Measurements from ENCODE around the gene AGTR1.

Gene AGTR1

DNA sequence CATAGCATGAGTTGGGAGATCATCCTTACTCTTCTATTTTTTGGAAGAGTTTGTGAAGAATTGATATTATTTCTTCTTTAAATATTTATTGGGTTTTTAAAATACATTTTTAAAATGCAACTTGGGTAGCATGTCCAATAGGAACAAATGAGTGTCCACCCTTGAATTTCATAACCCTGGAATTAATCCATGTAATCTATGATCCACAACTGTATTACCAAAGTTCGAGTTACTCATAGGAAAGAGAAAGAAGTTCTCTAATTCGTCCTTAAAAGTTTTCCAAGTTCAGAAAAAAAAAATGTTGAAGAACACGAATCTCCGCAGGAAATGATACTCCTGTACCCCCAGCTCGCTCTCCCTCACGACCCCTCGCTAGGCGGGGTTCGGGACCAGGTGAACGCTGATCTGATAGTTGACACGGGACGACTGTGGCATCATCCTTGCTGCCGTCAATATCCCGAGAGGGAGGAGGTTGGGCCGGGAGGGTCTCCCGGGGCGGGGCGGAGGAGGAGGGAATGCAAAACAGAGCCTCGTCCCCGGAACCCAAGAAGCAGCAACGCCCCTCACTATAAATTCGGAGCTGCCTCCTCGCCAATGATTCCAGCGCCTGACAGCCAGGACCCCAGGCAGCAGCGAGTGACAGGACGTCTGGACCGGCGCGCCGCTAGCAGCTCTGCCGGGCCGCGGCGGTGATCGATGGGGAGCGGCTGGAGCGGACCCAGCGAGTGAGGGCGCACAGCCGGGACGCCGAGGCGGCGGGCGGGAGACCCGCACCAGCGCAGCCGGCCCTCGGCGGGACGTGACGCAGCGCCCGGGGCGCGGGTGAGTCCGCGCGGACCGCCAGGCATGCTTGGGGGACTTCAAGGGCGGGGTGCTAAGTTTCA lies at the start of gene AGTR1:
TSS of gene AGTR1 (plus strand) at position 598 of the 884 bp plus-strand sequence. CDS start 43,133 bp downstream, outside the sequence.
- DNase-seq, result peak in 10 of 51 donors; percentile 1 to 29 (median 6)

- DNase-seq, result no peak
Measured at GRCh38 chr3:148648685-148649352, 48.9 kb upstream of the AGTR1 start.

DNA sequence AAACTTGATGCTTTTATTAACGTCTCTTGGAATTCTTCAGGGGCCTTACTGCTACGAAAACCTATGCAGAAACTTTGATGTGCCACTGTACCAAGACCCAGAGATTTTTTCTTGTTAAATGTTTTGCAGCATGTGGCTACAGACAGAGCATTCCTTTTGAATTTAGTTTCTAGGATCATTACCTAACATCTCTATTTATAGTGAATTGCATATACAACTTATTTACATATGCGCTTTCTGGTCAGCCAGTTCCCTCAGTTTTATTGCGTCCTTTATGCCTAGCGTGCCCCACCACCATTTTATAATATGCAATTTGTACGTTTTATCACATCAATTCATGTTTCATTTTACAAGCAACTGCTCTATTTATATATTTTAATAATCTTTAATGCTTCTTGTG lies 46.2 kb upstream of the AGTR1 start:
- DNase-seq, result no peak

DNA sequence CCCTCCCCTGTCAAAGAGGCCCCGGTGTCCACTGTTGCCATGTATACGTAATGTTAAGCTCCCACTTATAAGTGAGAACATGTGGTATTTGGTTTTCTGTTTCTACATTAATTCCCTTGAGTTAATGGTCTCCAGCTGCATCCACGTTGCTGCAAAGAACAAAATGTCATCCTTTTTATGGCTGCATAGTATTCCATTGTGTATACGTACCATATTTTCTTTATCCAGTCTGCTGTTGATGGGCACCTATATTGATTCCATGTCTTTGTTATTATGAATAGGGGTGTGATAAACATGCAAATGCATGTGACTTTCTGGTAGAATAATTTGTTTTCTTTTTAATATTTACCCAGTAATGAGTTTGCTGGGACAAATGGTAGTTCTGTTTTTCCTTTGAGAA lies 43.3 kb upstream of the AGTR1 start:
- DNase-seq, result no peak

DNA sequence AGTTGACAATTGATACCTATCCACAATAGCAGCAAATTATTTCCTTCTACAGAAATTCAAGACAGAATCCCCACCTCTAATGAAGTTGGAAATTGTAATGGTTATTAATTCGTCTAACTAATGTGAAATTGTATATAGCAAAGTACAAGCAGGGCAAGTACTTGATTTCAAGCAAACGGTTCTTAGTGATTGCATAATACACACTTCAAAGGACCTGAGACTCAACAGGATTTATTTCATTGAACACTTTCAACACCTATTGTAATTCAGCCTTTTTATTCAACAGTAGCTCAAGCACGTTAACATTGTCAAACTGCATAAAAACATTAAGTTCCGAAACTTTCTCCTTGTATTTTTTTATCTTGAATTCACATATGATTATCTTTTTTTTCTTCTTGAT lies 40.2 kb upstream of the AGTR1 start:
- no peak for DNase-seq

DNA sequence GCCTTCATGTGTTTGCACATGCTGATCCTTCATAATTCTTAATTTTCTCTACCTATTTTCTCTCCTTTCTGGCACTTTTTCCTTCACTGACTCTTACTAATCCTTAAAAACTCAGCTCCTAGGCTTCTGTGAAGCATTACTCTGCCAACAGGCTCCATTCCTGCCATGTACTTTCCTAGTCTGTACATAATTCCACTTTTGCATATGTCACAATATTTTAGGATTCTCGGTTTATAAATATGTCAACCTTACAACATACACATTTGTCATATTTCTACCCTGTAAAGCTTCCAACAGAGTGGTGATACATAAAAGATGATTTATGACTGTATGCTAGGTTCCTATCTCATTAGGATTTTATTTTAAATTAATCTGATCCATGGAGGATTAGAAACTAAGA lies 38.2 kb upstream of the AGTR1 start:
- DNase-seq, result no peak

DNA sequence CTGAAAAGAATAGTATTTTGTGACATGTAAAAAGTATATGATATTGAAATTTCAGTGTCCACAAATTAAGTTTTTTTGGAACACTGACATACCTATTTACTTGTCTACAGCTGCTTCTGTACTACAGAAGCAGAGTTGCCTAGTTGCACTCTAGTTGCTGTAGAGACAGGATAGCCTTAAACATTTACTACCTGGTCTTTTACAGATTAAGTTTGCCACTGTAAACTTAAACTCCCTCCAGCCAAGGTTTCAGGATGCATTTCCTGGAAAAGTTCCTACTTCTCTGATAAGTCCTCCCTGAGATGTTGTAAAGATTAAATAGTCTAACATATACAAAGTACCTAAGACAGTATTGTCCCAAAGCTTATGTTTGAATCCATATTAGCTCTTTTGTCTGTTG lies 17.4 kb upstream of the AGTR1 start:
- no peak for DNase-seq

DNA sequence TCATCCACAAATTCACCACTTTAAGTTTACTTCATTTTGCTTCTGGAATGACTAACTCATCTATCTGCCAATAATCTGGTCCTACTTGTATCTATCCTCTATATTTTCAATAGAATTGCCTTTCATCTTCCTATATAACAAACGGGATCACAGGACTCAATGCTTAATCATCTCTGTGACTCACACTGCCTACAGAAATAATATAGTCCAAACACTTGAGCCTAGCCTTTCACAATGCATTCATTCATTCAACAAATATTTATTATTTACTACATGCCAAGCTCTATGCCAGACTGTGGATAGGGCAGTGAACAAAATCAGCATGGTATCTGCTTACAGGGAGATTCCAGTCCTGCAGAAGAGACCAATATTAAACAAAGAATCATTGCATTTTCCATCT lies 16.6 kb upstream of the AGTR1 start:
- no peak for DNase-seq

DNA sequence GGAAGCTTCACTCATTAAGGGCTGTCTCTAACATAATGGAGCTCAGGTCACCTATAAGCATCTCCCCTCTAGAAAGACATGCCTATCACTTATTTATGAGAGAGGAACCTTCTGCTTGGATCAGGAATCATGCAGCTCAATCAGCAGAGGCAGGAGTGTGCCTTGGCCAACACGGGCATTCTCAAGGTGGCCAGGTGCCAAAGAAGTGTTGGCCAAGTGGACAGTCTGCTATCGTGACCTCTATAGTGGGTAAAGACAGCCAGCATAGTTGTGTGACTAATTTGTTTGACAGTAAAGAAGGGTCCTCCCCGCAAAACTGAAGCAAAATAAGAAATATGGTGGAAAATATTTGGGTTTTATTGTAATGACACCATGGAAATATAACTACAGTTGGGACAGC lies 14.7 kb upstream of the AGTR1 start:
- no peak for DNase-seq

GRCh38 chr3:148694116-148694515 lies 3.6 kb upstream of the AGTR1 start:
- no peak for DNase-seq

GRCh38 chr3:148698190-148698810 lies 597 bp downstream of the AGTR1 start:
- no peak for DNase-seq

- DNase-seq, result no peak
Measured at GRCh38 chr3:148705314-148705713, 7.6 kb downstream of the AGTR1 start.

GRCh38 chr3:148707601-148708380 lies 10.1 kb downstream of the AGTR1 start:
- DNase-seq, result no peak

DNA sequence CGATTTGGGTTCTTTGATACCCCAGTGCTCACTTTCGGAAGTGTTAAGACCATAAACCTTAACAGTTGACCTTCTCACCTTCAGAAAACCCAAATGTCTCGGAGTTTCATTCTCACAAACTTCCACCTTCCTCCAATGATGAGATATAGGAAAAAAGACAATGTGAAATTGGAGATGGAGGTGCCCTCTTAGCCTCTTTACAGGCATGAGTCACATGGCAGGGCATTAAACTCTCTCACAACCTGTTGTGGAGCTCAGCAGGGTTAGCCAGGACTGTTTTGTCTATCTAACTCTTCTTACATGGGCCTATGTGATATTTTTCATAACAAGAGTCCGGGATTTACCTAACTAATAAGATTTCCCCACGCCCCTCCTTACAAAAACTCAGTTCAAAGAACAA lies 10.7 kb downstream of the AGTR1 start:
- DNase-seq, result no peak

DNA sequence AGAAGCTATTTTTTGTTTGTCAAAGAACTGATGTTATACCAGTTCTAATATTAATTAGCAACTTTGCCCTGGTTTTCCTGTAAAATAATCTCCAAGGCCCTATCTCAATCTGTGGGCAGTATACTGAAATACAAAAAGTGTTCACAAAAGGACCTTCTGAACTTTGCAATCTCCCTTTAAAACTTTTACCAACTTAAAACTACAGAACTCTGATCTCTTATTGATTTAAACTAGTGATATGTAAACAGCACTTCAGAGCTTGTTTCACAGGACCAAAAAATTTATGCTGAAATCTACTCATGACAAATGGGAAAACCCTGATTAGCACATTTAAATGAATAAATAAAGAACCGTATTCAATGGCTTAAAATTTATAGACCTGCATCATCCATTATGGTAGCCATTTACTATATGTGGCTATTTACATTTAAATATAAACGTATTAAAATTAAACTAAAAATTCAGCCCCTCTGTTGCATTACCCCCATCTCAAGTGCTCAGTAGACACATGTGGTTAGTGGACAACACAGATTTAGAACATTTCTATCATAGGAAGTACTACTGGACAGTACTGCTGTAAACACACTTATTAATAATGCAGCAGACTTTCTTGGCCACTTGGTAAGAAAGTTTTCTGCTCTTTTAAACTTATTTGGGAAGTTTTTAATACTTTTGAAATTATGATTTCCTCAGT lies 12.0 kb downstream of the AGTR1 start:
- DNase-seq, result no peak

DNA sequence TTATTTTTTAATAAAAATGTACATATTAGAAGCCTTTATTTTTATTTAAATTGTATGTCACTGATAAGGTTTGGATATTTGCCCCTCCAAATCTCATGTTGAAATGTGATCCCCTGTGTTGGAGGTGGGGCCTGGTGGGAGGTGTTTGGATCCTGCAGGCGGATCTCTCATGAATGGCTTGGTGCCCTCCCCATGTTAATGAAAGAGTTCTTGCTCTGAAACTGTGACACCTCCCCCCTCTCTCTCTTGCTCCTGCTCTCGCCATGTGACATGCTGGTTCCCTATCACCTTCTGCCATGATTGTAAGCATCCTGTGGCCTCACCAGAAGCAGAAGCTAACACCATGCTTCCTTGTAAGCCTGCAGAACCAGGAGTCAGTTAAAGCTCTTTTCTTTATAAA lies 13.0 kb downstream of the AGTR1 start:
- no peak for DNase-seq

GRCh38 chr3:148711981-148712666 lies 14.4 kb downstream of the AGTR1 start:
- DNase-seq, result no peak

DNA sequence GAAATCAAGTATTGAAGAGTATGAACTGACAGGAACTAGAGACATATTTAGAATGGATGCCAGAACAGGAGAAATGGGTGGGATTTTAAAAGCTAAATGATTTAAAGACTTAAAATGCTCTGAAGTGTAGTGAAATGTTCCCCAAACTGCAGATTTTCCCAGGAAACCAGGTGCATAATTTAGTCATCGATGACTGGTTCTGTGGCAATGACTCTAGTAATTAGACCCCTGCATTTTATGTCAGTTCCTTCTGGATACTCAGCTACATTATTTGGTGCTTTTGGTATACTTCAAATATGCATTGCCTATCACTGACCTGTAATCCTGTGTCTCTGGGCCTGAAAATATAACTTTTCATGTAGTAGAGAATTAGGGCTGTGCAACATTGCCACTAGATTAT lies 16.8 kb downstream of the AGTR1 start:
- no peak for DNase-seq

GRCh38 chr3:148716657-148717056 lies 19.0 kb downstream of the AGTR1 start:
- DNase-seq, result no peak

- no peak for DNase-seq
Measured at GRCh38 chr3:148717885-148718561, 20.3 kb downstream of the AGTR1 start.
